Fibroblast of lung (primary cell): ENCODE results near the gene RIOK3. TPM values are rescaled to one million over a fixed set of nuclear protein-coding genes. Genes with fewer than 3 reads are reported as not detected.

Source experiments
- DNase-seq, 2 donors: peaks; one replicate each; pipeline versions ENCODE4 v3.0.0 to v3.0.0-alpha.2; 2010; ENCODE audit warnings: low read depth in 2 of 2
- H2AFZ ChIP-seq: 2 replicates; pipeline ENCODE4 v1.5.1; 2012; ENCODE audit warnings: low read length, control low read depth, inconsistent platforms
- H3K27ac ChIP-seq: 2 replicates; pipeline ENCODE4 v1.5.1; 2011; ENCODE audit warnings: low read length, control low read depth; ENCODE audit not compliant: insufficient read depth
- H3K27me3 ChIP-seq: 2 replicates; pipeline ENCODE4 v1.5.1; 2011; ENCODE audit warnings: mild to moderate bottlenecking, low read length; ENCODE audit not compliant: control insufficient read depth, insufficient read depth
- H3K36me3 ChIP-seq: 2 replicates; pipeline ENCODE4 v1.5.1; 2011; ENCODE audit warnings: low read length; ENCODE audit not compliant: control insufficient read depth, insufficient read depth
- H3K4me1 ChIP-seq: 2 replicates; pipeline ENCODE4 v1.5.1; 2011; ENCODE audit warnings: low read length; ENCODE audit not compliant: control insufficient read depth, insufficient read depth; ENCODE audit errors: extremely low read depth
- H3K4me2 ChIP-seq: 2 replicates; pipeline ENCODE4 v1.5.1; 2011; ENCODE audit warnings: low read length, control low read depth; ENCODE audit not compliant: insufficient read depth; ENCODE audit errors: extremely low read depth
- H3K4me3 ChIP-seq, 4 experiments: fragments of 200-600 bp in 1 of 4; sonication (generic) in 1 of 4; replicated peaks in 1 of 4; 2 replicates each; pipeline ENCODE4 v1.5.1; 2011 to 2016; ENCODE audit warnings: low read length in 4 of 4, low read depth in 3 of 4, mild to moderate bottlenecking in 3 of 4, control low read depth in 2 of 4, inconsistent platforms in 1 of 4, mixed read lengths in 1 of 4; ENCODE audit not compliant: insufficient read depth in 1 of 4; ENCODE audit errors: control extremely low read depth in 1 of 4
- H3K79me2 ChIP-seq: 2 replicates; pipeline ENCODE4 v1.5.1; 2012; ENCODE audit warnings: mild to moderate bottlenecking, low read length, inconsistent platforms; ENCODE audit not compliant: control insufficient read depth, insufficient read depth
- H3K9ac ChIP-seq: 2 replicates; pipeline ENCODE4 v1.5.1; 2011; ENCODE audit warnings: mild to moderate bottlenecking, low read length, control low read depth; ENCODE audit not compliant: insufficient read depth
- H3K9me3 ChIP-seq: 2 replicates; pipeline ENCODE4 v1.5.1; 2012; ENCODE audit warnings: low read depth, low read length; ENCODE audit not compliant: control insufficient read depth, insufficient read depth
- H4K20me1 ChIP-seq: 2 replicates; pipeline ENCODE4 v1.5.1; 2011; ENCODE audit warnings: low read length; ENCODE audit not compliant: control insufficient read depth, insufficient read depth; ENCODE audit errors: extremely low read depth
- CTCF ChIP-seq, 2 donors: IDR thresholded peaks in 1 of 2; conservative IDR thresholded peaks in 1 of 2; 1 replicate in 1 of 2; 2 replicates in 1 of 2; pipeline ENCODE4 v1.5.1; 2011 to 2012; ENCODE audit warnings: low read length in 2 of 2, control low read depth in 1 of 2, inconsistent platforms in 1 of 2, low read depth in 1 of 2, mild to moderate bottlenecking in 1 of 2
- EZH2 ChIP-seq: IDR thresholded peaks from 2 replicates; pipeline ENCODE4 v1.5.1; 2012; ENCODE audit warnings: low read length, control low read depth, mild to moderate bottlenecking; ENCODE audit errors: missing control alignments
- polyA plus RNA-seq, 2 donors: library from polyadenylated mRNA; depleted of rRNA in 1 of 2; stranded (reverse) in 1 of 2; unstranded in 1 of 2; fragments of >200 nt; gene quantifications; 2 replicates each; pipeline ENCODE4 v1.2.1, GENCODE V29; 2011 to 2012; ENCODE audit warnings: missing spikeins in 1 of 2
- total RNA-seq: library from RNA; depleted of rRNA; stranded (reverse); fragments of >200 nt; gene quantifications from 2 replicates; pipeline ENCODE4 v1.2.1, GENCODE V29; 2014

RIOK3 gene
- total and polyA plus RNA-seq, 2 donors (not counting 1 experiment from before 2014, with no cell fraction given): 48.4 to 78.8 TPM

GRCh38 chr18:23433360-23433759, 19.7 kb upstream of the RIOK3 start:
- no peak overlapping the region for H3K4me3 ChIP-seq
- no peaks in the 10 kb centered on the region for H3K79me2 ChIP-seq
- H3K27ac ChIP-seq: no peak overlapping the region
- no peak overlapping the region for H2AFZ ChIP-seq
- H3K9me3 ChIP-seq: no peaks in the 10 kb centered on the region
- no peak overlapping the region for H3K9ac ChIP-seq
- no peaks in the 10 kb centered on the region for H3K27me3 ChIP-seq
- TF ChIP-seq EZH2 (no peak), CTCF (conservative IDR thresholded peaks at IDR 0.05 in 1 of 2, IDR thresholded peaks at IDR 0.05 in 1 of 2; ENCODE audit: low read depth in 1 of 2, low read length in 2 of 2) (no peak)
- no peaks in the 10 kb centered on the region for H3K36me3 ChIP-seq
- no peak overlapping the region for H3K4me2 ChIP-seq
- peak in 1 of 2 donors; percentile 16 for DNase-seq
- no peaks in the 10 kb centered on the region for H4K20me1 ChIP-seq
- H3K4me1 ChIP-seq: no peaks in the 10 kb centered on the region

- TF ChIP-seq CTCF (conservative IDR thresholded peaks at IDR 0.05 in 1 of 2, IDR thresholded peaks at IDR 0.05 in 1 of 2; ENCODE audit: low read depth in 1 of 2, low read length in 2 of 2): no peak
- Histone ChIP-seq H3K36me3 (no peaks in the 10 kb centered on the region), H3K4me1 (no peaks in the 10 kb centered on the region), H3K4me3 (peak overlapping the region; percentile 92 to 100 (median 99)), H3K9me3 (no peaks in the 10 kb centered on the region), H3K27me3 (no peaks in the 10 kb centered on the region), H3K79me2 (no peaks in the 10 kb centered on the region), H3K4me2 (peak overlapping the region; percentile 98), H3K27ac (peak overlapping the region; percentile 73), H4K20me1 (no peaks in the 10 kb centered on the region), H2AFZ (peak overlapping the region; percentile 100), H3K9ac (peak overlapping the region; percentile 72)
- peak; percentile 66 to 69 for DNase-seq
Measured at GRCh38 chr18:23437357-23438045, 15.6 kb upstream of the RIOK3 start.

- no peaks in the 10 kb centered on the region for H4K20me1 ChIP-seq
- no peaks in the 10 kb centered on the region for H3K9me3 ChIP-seq
- H3K27ac ChIP-seq: no peak overlapping the region
- H3K4me1 ChIP-seq: no peaks in the 10 kb centered on the region
- H3K4me2 ChIP-seq: peak overlapping the region; percentile 11
- H3K36me3 ChIP-seq: no peaks in the 10 kb centered on the region
- H2AFZ ChIP-seq: peak overlapping the region; percentile 32
- H3K9ac ChIP-seq: peak overlapping the region; percentile 72
- no peaks in the 10 kb centered on the region for H3K79me2 ChIP-seq
- no peaks in the 10 kb centered on the region for H3K27me3 ChIP-seq
- peak overlapping the region; percentile 72 to 100 (median 99) for H3K4me3 ChIP-seq
- TF ChIP-seq EZH2 (no peak), CTCF (conservative IDR thresholded peaks at IDR 0.05 in 1 of 2, IDR thresholded peaks at IDR 0.05 in 1 of 2; ENCODE audit: low read depth in 1 of 2, low read length in 2 of 2) (no peak)
- DNase-seq: no peak
Measured at GRCh38 chr18:23438046-23438377, 15.1 kb upstream of the RIOK3 start.
